GM19023 (cell line): ENCODE data around the gene NCOR1.
"Not testable (repeated sequence)": the region's sequence is repeated elsewhere in the genome, so short reads cannot be mapped to it uniquely, and the experiment has no call there.

ENCODE experiments used
- ATAC-seq: cut with Tn5 transposase; IDR thresholded peaks from one replicate; pipeline ENCODE4 v1.9.1; 2021; ENCODE audit warnings: mild to moderate bottlenecking, moderate library complexity; ENCODE audit not compliant: unreplicated experiment

Gene NCOR1

GRCh38 chr17:16215273-16215964 lies at the start of gene NCOR1:
NCOR1 (minus strand) TSS chr17:16215534; CDS start chr17:16194569, 20,965 bp downstream.
- peak; percentile 80 for ATAC-seq

GRCh38 chr17:16262201-16262600 lies 46.9 kb upstream of the NCOR1 start:
- ATAC-seq: no peak

- ATAC-seq: no peak
Observed at GRCh38 chr17:16261049-16261448, 45.7 kb upstream of the NCOR1 start.

- ATAC-seq: no peak
Observed at GRCh38 chr17:16259926-16260325, 44.6 kb upstream of the NCOR1 start.

- ATAC-seq: no peak
Observed at GRCh38 chr17:16258901-16259300, 43.6 kb upstream of the NCOR1 start.

GRCh38 chr17:16255481-16255921 lies 40.2 kb upstream of the NCOR1 start:
- ATAC-seq: no peak

GRCh38 chr17:16254773-16255400 lies 39.6 kb upstream of the NCOR1 start:
- no peak for ATAC-seq

GRCh38 chr17:16251556-16251955 lies 36.2 kb upstream of the NCOR1 start:
- ATAC-seq: no peak

GRCh38 chr17:16251043-16251442 lies 35.7 kb upstream of the NCOR1 start:
- ATAC-seq: no peak

- ATAC-seq: no peak
Observed at GRCh38 chr17:16250635-16251034, 35.3 kb upstream of the NCOR1 start.

- ATAC-seq: no peak
Observed at GRCh38 chr17:16247586-16247984, 32.3 kb upstream of the NCOR1 start.

- no peak for ATAC-seq
Observed at GRCh38 chr17:16243801-16244567, 28.6 kb upstream of the NCOR1 start.

GRCh38 chr17:16243385-16243784 lies 28.1 kb upstream of the NCOR1 start:
- ATAC-seq: no peak

GRCh38 chr17:16241906-16242399 lies 26.6 kb upstream of the NCOR1 start:
- no peak for ATAC-seq

- ATAC-seq: no peak
Observed at GRCh38 chr17:16239931-16240330, 24.6 kb upstream of the NCOR1 start.

- no peak for ATAC-seq
Observed at GRCh38 chr17:16232391-16232790, 17.1 kb upstream of the NCOR1 start.

- ATAC-seq: not testable (repeated sequence)
Observed at GRCh38 chr17:16229912-16230561, 14.7 kb upstream of the NCOR1 start.

- ATAC-seq: no peak
Observed at GRCh38 chr17:16222406-16222805, 7.1 kb upstream of the NCOR1 start.

- peak; percentile 32 for ATAC-seq
Observed at GRCh38 chr17:16217002-16217635, 1.8 kb upstream of the NCOR1 start, which contains the start of gene PIGL. PIGL (plus strand) TSS chr17:16217210; CDS start chr17:16217227, 17 bp downstream.

GRCh38 chr17:16216341-16217001 lies 1.1 kb upstream of the NCOR1 start:
- ATAC-seq: not testable (repeated sequence)
